ENCODE results near the gene TMCC1.

GRCh38 chr3:129834580-129834979 lies 58.9 kb downstream of the TMCC1 start:
- no peak for TF ChIP-seq TSHZ2 (CRISPR knock-in tag; IDR thresholded peaks at IDR 0.05)
- no peak for TF ChIP-seq ZNF8 (CRISPR knock-in tag; IDR thresholded peaks at IDR 0.05)
- TF ChIP-seq CREB5 (CRISPR knock-in tag; IDR thresholded peaks at IDR 0.05; ENCODE audit: low read depth): no peak
- no peak for TF ChIP-seq ZNF565 (CRISPR knock-in tag; conservative IDR thresholded peaks at IDR 0.05; ENCODE audit: low read depth)
- no peak for TF ChIP-seq PATZ1 (CRISPR knock-in tag; IDR thresholded peaks at IDR 0.05; ENCODE audit: borderline replicate concordance)
- TF ChIP-seq RARB (CRISPR knock-in tag; IDR thresholded peaks at IDR 0.05): no peak
- no peak for TF ChIP-seq ZFP30 (CRISPR knock-in tag; IDR thresholded peaks at IDR 0.05)
- TF ChIP-seq GLIS3 (CRISPR knock-in tag; IDR thresholded peaks at IDR 0.05): no peak
- no peak for TF ChIP-seq CSDC2 (CRISPR knock-in tag; IDR thresholded peaks at IDR 0.05)
- no peak for TF ChIP-seq TOX (CRISPR knock-in tag; IDR thresholded peaks at IDR 0.05; ENCODE audit: borderline replicate concordance)
- TF ChIP-seq, protein P1, sequence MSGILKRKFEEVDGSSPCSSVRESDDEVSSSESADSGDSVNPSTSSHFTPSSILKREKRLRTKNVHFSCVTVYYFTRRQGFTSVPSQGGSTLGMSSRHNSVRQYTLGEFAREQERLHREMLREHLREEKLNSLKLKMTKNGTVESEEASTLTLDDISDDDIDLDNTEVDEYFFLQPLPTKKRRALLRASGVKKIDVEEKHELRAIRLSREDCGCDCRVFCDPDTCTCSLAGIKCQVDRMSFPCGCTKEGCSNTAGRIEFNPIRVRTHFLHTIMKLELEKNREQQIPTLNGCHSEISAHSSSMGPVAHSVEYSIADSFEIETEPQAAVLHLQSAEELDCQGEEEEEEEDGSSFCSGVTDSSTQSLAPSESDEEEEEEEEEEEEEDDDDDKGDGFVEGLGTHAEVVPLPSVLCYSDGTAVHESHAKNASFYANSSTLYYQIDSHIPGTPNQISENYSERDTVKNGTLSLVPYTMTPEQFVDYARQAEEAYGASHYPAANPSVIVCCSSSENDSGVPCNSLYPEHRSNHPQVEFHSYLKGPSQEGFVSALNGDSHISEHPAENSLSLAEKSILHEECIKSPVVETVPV (CRISPR knock-in tag; IDR thresholded peaks at IDR 0.05): no peak
- no peak for TF ChIP-seq ZNF70 (CRISPR knock-in tag; IDR thresholded peaks at IDR 0.05)
- TF ChIP-seq ARNTL (CRISPR knock-in tag; IDR thresholded peaks at IDR 0.05; ENCODE audit: borderline replicate concordance, low read depth): no peak
